Renal cortex interstitium (tissue), 11 donors: ENCODE measurements around the gene THTPA. TPM values are rescaled to one million over a fixed set of nuclear protein-coding genes. Genes with fewer than 3 reads are reported as not detected.
"Not testable (repeated sequence)": the region's sequence is repeated elsewhere in the genome, so short reads cannot be mapped to it uniquely, and the experiment has no call there.

ENCODE experiments used
- DNase-seq, 11 donors: peaks; one replicate each; pipeline ENCODE4 v3.0.0-alpha.2; 2013; ENCODE audit warnings: low read depth in 9 of 11, low spot score in 4 of 11; ENCODE audit errors: extremely low read depth in 1 of 11
- polyA plus RNA-seq, 3 donors: library from polyadenylated mRNA; unstranded; fragments of 120-200 nt; gene quantifications; one replicate each; pipeline ENCODE4 v1.2.1, GENCODE V29; 2013; ENCODE audit not compliant: insufficient read length in 3 of 3

THTPA gene
- polyA plus RNA-seq, 3 donors, result 16.1 to 19.2 (median 18.1) TPM

DNA sequence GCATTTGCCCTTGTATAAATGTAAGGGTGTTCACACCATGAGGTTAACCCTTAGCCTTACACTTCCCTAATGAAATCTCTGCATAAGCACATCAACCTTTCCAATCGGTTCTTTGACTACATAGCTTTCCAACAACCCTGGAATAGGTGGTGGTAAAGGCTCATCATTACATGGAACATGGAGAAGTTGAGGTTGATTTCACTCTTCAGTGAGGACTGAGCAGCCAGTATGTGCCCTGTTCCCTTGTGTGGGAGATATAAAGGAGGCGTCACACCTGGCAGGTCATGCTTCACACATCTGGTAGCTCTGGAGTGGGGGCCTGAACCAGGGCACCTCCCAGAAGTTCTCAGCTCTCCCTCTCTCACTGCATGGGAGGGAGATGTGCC is 44.2 kb downstream of the THTPA start:
- DNase-seq, result no peak

DNA sequence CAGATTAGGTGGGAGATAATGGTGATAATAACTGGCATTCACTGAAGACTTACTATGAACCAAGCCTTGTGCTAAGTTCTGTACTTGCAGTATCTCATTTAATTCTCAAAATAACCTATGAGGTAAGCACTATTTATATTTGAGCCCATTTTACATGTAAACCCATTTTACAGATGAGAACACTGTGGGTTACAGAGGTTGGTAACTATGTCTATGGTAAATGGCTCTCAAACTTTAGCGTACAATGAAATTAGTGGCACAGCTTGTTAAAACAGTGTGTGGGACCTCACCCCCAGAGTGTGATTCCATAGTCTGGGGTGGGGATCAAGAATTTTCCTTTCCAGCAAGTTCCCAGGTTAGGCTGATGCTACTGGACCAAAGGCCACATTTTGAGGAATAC is 44.7 kb downstream of the THTPA start:
- no peak for DNase-seq

DNA sequence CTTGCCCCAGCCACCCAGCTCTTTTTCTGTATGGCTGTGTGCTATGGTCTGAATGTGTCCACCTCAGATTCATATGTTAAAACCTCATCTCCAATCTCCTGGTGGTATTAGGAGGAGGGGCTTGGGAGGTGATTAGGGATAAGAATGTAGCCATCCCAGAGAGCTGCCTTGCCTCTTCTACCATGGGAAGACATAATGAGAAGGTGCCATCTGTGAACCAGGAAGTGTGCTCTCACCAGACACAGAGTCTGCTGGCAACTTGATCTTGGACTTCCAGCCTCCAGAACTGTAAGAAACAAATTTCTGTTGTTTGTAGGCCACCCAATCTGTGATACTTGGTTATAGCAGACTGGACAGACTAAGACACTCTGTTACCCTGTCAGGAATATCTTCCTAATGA is 45.4 kb downstream of the THTPA start:
- no peak for DNase-seq

DNA sequence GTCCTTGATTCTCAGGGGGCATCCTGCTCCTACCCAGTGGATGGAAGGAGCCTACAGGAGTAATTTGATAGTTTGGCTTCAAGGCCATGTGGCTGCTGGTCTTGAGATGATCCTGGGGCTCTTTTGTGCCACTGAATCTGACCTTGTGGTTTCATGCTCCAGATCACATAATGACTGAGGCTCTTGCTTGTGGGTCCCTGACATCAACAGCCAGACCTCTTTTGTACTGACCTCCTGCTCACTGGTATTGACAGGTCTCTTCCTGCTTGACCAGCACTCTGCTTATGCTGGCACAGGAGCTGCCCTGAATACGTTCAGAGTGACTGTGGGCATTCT is 45.7 kb downstream of the THTPA start:
- DNase-seq, result no peak

DNA sequence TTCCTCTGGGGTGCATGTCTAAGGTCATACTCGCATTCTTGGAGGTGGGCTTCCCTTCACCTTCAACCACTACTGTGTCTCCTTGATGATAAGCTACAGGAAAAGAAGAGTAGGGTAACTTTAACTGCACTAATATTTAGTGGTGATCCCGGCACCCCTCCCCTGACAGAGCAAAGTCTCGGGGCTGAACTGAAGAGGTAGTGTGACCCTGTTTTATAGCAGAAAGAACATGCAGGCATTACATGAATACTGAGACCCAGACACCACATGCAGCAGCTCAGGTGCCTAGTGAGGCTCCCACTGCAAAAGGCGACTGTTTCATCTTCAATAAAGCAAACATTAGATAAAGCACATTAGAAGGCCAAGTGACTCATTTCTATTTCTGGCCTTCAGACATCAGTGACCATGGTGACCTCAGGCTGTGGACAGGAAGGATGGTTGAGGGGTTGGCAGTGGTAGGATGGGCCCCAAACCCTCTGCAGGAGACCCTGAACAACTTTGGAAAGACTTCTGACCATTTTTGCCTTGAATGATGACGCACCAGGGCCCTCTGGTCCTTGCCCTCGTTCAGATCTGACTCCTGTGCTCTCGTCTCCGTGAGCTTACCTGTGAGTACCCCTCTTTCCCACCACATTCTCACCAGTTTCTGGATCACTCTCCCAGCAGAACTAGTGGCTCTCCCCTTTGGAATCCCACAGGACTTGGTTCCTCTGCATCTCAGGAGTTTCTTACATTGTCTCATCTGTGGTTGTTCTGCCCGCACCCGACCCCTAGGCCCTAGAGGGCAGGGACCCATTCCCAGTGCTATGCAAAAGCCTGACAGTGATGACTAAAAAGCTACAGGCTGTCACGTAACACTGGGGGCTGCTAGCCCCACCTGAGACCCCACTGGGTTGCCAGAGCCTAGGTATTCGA is 46.4 kb downstream of the THTPA start:
- DNase-seq, result no peak

DNA sequence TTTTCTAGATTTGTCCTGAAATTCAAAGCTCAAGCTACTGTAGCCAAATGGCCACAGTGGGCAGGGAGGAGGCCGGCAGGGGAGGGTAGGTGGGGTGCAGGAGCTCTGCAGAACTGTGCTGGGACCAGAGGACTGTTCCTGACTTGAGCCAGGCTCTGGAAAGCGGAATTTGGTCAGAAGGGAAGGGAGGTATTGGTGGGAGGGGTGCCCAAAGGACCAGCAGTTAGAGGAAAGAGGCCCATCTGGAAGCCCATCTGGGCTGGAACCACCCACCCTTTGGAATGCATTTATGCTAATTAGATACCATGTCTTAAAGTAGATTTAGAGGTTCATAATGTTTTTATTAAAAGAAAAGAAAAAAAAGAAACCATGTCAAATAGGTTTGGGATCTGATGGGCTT is 47.0 kb downstream of the THTPA start:
- DNase-seq, result no peak

DNA sequence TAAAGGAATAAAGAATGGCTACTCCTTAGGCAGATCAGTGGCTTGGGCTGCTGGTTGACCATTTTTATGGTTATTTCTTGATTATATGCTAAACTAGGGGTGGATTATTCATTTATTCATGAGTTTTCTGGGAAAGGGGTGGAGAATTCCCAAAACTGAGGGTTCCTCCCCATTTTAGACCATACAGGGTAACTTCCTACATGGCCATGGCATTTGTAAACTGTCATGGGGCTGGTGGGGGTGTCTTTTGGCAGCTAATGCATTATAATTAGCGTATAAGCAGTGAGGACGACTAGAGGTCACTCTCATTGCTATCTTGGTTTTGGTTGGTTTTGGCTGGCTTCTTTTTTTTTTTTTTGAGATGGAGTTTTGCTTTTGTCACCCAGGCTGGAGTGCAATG is 48.1 kb downstream of the THTPA start:
- no peak for DNase-seq

DNA sequence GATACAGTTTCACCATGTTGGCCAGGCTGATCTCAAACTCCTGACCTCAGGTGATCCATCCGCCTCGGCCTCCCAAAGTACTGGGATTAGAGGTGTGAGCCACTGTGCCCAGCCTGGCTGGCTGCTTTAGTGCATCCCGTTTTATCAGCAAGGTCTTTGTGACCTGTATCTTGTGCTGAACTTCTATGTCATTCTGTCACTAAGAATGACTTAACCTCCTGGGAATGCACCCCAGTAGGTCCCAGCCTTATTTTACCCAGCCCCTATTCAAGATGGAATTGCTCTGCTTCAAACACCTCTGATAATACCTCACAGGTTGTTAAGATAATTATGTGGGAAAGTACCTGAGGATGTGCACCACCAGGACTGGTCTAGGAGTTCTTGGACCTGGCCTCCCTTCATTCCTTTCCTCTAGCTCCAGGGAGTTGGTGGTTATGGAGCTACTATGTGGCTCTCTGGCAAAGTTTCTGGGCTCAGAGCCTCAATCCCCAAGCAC is 48.7 kb downstream of the THTPA start:
- no peak for DNase-seq

DNA sequence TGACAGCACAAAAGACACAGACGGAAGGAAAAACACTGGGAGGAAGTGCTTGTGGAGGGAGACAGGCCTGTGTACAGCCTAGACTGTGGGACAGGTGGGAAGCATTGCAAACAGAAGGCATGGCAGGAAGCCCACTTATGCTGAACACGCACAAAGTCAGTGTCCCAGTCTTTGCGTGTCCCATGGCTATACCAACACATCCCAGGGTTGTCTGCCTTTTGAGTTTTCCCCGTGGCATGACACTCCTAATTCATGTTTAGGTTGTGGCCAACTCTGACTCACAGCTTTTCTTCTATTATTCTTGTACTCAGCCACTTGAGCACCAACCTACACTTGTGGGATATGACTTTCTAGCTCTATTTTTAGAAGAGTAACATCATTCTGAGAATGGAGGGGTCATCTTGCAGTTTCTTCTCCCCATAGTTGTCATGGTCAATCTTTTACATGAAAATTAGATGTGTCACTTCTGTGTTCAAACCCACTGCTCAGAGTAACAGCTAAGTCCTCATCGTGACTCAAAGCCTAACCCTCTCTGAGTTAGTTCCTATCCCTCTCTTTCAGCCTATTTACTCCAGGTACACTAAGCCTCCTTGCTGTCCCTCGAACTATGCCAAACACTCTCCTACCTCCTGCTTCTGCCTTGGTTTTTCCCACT is 50.0 kb downstream of the THTPA start:
- DNase-seq, result no peak

DNA sequence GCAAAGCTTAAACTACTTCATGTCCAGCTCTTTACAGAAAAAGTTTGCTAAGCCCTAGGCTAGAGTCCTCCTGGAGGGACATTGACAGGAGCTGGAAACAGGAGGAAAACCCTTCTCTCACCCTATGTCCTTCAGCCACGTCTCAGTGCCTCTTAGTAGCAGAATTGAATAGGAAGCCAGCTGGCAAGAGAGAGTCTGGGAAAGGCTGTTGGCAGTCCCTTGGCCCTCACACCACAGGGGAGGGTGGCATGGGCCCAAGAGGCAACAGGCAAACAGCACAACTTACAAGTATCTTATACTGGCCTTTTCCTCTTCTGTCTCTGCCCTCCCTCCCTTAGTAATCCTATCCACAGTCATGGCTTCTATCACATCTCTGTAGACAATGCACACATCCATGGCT is 52.4 kb downstream of the THTPA start:
- DNase-seq, result no peak

DNA sequence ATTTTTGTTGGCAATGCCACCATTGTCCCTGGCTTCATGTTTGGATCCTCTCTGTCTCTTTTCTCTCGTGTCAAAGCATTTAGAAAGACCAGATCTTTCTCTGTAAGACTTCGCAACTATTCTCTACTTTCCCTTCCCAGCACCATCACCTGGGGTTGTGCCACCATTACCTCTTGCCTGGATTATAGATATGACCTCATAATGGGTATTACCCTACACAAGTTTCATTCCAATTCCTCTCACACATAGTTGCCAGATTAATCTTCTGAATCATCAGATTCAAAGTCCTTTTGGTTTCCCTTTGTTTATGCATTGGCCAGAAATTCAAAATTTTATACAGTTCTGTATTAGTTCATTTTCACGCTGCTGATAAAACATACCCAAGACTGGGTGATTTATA is 52.9 kb downstream of the THTPA start:
- DNase-seq, result no peak

DNA sequence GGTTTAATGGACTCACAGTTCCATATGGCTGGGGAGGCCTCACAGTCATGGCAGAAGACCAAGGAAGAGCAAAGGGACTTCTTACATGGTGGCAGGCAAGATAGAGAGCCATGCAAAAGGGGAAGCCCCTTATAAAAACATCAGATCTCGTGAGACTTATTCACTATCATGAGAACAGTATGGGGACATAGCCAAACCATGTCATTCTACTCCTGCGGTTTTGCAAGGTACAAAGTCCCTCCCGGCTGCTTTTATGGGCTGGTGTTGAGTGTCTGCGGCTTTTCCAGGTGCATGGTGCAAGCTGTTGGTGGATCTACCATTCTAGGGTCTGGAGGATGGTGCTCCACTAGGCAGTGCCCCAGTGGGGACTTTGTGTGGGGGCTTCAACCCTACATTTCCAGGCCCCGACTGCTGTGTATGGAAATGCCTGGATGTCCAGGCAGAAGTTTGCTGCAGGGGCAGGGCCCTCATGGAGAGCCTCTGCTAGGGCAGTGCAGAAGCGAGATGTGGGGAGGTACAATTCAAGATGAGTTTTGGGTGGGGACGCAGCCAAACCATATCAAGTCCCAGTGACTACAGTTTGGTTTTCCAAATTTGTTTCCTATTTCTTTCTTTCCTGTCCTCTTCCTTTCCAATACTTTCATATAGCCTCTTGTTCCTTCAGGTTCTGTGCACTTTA is 53.5 kb downstream of the THTPA start:
- DNase-seq, result not testable (repeated sequence)

Other genes starting within 250 kb of the THTPA start
- gene BCL2L2, start 249.4 kb upstream of the THTPA start, polyA plus RNA-seq, result 10 to 100 TPM; 41.3 to 49.8 (median 41.7) TPM
- gene PABPN1, start 234.8 kb upstream of the THTPA start, polyA plus RNA-seq, result 100 to 1,000 TPM; 274 to 348 (median 280) TPM
- 10 to 100 TPM; 50.0 to 79.3 (median 58.6) TPM for gene SLC22A17, start 203.4 kb upstream of the THTPA start, polyA plus RNA-seq
- 10 to 100 TPM; 33.1 to 51.2 (median 46.6) TPM for gene EFS, start 191.1 kb upstream of the THTPA start, polyA plus RNA-seq
- gene IL25, start 183.5 kb upstream of the THTPA start, polyA plus RNA-seq, result not detected
- gene CMTM5, start 179.2 kb upstream of the THTPA start, polyA plus RNA-seq, result 1 to 10 TPM; 1.5 to 2.8 (median 2.3) TPM
- gene MYH6, start 148.0 kb upstream of the THTPA start, polyA plus RNA-seq, result under 1 TPM; 0.11 to 0.23 (median 0.20) TPM
- gene MYH7, start 120.6 kb upstream of the THTPA start, polyA plus RNA-seq, result under 1 TPM; 0.19 to 0.53 (median 0.35) TPM
- 10 to 100 TPM; 60.8 to 69.8 (median 63.8) TPM for gene NGDN, start 86.6 kb upstream of the THTPA start, polyA plus RNA-seq
- gene ZFHX2, start 4.5 kb upstream of the THTPA start, polyA plus RNA-seq, result 10 to 100 TPM in 1 of 3 donors, 1 to 10 TPM in 2; 7.4 to 10.1 (median 7.8) TPM
- gene AP1G2, start 11.5 kb downstream of the THTPA start, polyA plus RNA-seq, result 100 to 1,000 TPM in 1 of 3 donors, 10 to 100 TPM in 2; 66.5 to 121 (median 75.3) TPM
- 10 to 100 TPM; 10.7 to 14.1 (median 11.6) TPM for gene JPH4, start 22.5 kb downstream of the THTPA start, polyA plus RNA-seq
- 10 to 100 TPM; 27.7 to 30.8 (median 28.3) TPM for gene DHRS2, start 80.1 kb downstream of the THTPA start, polyA plus RNA-seq